GM12801 (cell line): ENCODE data around the gene ZBTB7C.

Source experiments
- CTCF ChIP-seq: IDR thresholded peaks from one replicate; pipeline ENCODE4 v1.5.1; 2011; ENCODE audit warnings: control low read depth; ENCODE audit not compliant: insufficient read length; ENCODE audit errors: extremely low read depth

Gene ZBTB7C

DNA sequence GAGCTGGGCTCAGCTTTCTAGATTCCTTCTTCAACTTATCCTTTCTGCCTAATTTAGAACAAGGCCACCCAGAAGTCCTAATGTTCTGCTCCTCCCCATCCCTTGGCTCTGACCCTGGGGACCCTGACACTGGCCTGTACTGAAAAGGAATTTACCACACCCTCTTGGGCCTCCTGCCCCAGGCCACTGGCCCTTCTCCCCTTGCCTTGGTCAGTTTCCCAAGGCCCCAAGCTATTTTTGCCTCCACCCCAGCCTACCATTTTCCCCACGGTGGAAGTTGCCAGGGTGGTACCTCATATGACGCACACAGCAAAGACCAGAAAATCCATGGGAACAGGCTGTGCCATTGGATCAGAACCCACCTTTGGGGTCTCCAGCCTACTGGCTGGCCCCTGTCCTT, 72.1 kb downstream of the ZBTB7C start:
- TF ChIP-seq CTCF, result no peak

DNA sequence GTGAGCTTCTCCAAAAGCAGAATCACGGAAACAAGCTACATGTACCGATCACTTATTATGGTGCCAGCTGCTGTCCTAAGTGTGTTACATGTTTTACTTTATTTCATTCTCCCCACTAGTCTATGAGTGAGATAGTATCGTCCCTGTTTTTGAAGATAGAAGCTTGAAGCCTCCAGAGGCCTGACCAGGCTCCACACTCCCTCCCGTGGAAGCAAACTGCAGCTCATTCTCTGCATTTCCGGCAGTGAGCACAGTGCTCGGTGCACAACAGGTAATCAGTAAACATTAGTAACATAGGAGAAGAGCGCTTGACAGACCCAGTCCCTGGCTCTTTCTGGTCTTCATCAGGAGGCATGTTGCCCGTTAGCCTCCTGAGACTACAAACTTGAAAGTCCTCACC, 72.9 kb downstream of the ZBTB7C start:
- TF ChIP-seq CTCF, result no peak

DNA sequence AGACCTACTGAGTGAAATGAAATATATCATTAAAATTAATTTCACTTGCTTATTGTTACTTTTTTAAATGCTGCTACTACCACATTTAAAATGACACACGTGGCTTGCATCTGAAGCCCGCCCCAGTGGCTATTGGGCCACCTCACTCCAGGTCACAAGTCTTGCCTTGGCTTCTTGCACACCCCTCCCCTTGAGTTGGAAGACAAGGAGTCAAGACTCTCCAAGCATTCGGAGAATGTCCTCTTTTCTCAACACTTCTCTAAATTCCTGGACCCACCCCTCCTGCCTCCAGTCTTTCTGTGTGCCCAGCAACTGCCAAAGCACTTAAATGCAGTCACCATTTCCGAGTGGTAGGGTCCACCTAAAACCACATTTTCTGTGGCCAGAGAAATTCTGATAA, 73.4 kb downstream of the ZBTB7C start:
- no peak for TF ChIP-seq CTCF

GRCh38 chr18:48334845-48335244, 74.3 kb downstream of the ZBTB7C start:
- TF ChIP-seq CTCF, result no peak

DNA sequence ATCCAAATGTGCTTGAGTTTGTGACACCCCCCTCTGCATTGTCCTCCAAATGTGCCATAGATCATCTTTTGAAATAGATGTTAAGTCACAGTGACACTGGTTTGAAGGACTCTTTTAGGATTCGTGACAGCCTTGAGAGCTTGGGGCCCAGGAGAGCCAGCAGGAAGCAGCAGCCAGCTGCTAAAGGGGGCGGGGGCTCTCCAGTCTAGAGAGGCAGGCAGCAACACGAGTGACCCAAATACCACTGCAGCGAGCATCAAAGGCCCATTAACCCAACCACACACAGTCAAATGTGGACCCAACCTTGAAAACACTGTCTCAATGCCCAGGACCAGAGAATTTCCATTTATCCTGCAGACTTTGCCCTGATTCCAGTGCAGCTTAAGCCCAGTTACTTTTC, 75.6 kb downstream of the ZBTB7C start:
- no peak for TF ChIP-seq CTCF

DNA sequence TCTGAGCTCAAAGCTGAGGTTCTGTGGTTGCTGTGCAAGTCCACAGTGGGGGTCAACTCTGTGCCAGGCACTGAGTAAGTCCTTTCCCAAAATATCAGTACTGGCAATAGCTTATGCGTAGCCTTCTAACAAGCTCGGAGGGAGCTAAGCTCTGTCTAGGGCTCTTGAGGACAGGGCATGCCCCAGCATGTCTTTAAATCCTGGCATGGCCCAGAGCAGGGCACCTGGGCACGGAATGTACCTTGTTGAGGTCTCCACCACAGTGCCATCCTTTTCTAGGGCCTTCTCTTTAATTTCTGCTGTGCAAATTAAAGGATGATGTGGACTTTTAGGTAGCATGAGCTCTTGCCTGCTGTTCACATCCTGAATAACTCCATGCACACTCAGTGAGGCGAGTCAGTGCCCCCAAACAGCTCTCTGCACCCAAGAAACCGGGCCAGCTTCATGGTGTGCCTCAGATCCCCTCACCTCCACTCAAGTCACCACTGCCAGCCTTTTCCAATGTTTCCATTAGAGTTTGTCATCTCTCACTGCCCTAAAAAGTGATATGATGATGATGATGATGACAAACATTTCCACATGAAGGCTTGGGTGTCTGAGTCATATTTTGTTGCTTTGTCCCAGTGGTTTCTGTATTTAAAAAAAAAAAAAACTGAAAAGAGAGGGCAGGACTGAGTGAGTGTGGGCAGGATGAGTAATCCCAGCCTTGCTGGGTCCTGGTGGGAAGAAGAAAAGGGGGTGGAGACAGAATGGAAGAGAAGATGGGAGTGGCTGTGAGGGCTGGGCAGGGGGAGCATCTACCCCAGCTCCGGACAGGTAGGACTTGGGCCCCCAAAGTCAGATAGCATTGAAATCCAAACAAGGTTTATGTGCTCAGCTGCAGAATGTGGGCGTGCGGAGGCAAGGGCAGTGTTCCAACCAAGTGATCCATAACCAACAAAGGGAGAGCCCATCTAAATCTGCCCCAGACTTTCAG, 78.9 kb downstream of the ZBTB7C start:
- no peak for TF ChIP-seq CTCF

GRCh38 chr18:48328473-48329210, 80.5 kb downstream of the ZBTB7C start:
- no peak for TF ChIP-seq CTCF
